ENCODE results near the gene TRERF1. TPM values are rescaled to one million over a fixed set of nuclear protein-coding genes. Genes with fewer than 3 reads are reported as not detected.

TRERF1 gene
- total and polyA plus RNA-seq, 2 of the 8 experiments (the other 6 are each of a cell fraction or from before 2014, with no cell fraction given), result 10.8 to 21.5 TPM

DNA sequence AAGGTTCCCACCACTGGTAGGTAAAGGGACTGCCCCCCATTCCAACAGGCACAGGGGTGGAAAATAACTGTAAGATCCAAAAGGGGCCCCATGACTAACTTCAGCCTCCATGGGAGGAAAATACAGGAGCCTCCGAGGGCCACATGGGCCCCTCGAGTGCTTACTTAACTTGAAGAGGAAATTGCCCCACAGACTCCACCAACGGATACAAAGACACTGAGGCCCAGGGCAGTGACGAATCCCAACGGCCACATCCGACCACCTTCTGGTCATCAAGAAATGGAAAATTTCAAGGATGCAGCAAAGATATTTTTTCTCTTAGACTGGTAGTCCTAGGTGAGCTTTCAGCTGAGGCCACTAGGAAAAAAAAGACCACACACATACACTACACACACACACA lies 118.1 kb downstream of the TRERF1 start (continued):
- TF ChIP-seq RNF2 (IDR thresholded peaks at IDR 0.05; ENCODE audit: borderline replicate concordance, low read depth, low read length, missing control alignments, poor library complexity, severe bottlenecking), result no peak
- no peak for TF ChIP-seq SIX5 (IDR thresholded peaks at IDR 0.05; ENCODE audit: low read depth, low read length)
- TF ChIP-seq KDM1A (IDR thresholded peaks at IDR 0.05; ENCODE audit: borderline replicate concordance, low read length), result no peak
- TF ChIP-seq TAF1 (IDR thresholded peaks at IDR 0.05; ENCODE audit: low read depth, low read length), result no peak
- TF ChIP-seq SP4 (IDR thresholded peaks at IDR 0.05; ENCODE audit: low read length), result no peak

Measured in H1 (cell line).